T1000 (cell line): ENCODE results near the gene BST2.

ENCODE experiments used
- DNase-seq: peaks from one replicate; lab custom pipeline; 2025; ENCODE audit warnings: mixed read lengths; lab: John Stamatoyannopoulos, UW

Gene BST2

DNA sequence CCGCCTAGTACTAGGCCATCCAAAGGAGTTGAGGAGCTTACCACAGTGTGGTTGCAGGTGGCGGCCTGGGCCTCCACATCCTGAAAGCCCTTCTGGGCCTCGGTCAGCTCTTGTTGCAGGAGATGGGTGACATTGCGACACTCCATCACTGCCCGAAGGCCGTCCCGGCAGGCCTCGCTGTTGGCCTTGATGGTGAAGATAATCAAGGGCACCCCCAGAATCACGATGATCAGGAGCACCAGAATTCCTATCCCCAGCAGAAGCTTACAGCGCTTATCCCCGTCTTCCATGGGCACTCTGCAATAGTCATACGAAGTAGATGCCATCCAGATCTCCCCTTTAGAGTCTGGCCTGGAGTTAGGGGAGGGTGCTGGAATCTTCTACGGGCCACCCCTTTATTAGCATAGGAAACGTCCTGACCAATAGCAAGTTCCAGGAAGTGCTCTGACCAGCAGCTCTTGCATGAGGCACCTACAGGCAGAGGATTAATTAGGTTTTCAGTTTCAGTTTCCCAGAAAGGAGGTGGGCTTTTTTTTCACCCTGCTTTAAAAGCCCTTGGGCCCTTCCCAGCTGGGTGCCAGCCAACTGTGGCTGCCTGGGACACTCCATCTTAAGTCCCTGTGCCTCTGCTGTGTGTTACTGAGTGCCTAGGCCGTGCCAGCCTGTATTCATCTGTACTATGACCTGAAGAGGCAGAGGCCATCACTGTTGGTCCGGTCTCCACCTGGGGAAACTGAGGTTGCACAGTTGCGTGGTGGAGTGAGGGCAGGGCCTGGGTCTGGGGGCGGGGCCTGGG lies at the start of gene BST2:
BST2 (minus strand) TSS at position 381 of the 796 bp plus-strand sequence; CDS start at position 326, 55 bp downstream.
- no peak for DNase-seq

GRCh38 chr19:17454576-17455071 lies 49.2 kb upstream of the BST2 start:
- DNase-seq = no peak

GRCh38 chr19:17451820-17452219 lies 46.4 kb upstream of the BST2 start:
- no peak for DNase-seq

GRCh38 chr19:17450264-17451075 lies 45.0 kb upstream of the BST2 start:
- DNase-seq = no peak

DNA sequence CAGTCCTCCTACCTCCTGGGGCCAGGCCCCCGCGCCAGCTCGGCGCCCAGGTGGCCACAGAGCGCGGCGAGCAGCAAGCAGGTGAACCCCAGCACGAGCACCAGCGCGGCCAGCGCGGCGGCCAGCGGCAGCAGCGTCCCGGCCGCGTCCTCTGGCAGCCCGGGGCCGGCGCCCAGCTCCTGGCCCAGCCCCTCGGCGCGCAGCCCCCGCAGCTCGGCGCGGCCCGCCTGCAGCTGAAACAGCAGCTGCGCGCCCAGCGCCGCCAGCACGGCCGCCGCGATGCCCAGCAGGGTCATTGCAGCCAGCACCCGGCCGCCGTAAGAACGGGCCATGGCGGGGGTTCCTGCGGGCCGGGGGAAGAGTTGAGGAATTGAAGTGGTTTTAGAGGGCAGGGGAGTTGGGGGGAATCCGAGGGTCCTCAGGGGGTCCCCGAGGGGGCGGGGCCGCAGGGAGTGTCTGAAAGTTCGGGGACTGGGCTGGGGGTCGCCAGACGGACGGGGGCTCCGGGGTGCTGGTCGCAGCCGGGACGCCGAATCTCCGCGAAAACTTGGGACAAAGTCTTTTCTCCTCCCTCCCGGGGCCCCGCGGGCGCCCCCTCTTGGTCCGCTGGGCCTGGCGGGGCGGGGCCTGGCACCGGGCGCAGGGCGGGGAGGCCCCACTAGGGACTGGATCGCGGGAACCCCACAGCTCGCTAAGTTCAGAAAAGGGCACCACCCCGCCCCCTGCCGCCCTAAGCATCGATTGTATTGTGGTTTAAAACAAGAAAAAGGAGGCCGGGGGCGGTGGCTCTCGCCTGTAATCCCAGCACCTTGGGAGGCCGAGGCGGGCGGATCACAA lies 42.9 kb upstream of the BST2 start, which contains the start of gene TMEM221:
TMEM221 (minus strand) TSS at position 538 of the 837 bp plus-strand sequence; CDS start at position 332, 206 bp downstream.
- no peak for DNase-seq

DNA sequence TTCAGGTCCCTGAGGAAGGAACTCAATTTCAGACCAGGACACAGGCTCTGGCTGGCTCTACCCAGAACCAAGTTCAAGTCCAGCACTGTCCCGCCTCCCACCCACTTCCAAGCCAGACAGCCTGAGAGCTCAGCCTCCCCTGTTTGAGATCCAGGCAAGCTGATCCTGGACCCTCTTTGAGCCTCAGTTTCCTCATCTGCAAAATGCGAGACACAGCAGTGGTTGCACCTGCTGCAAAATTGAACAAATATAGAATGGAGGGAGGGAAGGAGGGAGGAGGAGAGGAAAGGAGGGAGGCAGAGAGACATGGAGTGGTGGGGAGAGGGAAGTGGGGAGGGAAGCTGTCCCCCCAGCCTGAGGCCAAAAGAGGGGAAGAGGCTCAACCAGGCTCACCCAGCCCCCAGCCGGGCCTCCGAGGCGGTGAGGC lies 42.3 kb upstream of the BST2 start:
- no peak for DNase-seq

GRCh38 chr19:17445526-17446165 lies 40.2 kb upstream of the BST2 start:
- DNase-seq = no peak

DNA sequence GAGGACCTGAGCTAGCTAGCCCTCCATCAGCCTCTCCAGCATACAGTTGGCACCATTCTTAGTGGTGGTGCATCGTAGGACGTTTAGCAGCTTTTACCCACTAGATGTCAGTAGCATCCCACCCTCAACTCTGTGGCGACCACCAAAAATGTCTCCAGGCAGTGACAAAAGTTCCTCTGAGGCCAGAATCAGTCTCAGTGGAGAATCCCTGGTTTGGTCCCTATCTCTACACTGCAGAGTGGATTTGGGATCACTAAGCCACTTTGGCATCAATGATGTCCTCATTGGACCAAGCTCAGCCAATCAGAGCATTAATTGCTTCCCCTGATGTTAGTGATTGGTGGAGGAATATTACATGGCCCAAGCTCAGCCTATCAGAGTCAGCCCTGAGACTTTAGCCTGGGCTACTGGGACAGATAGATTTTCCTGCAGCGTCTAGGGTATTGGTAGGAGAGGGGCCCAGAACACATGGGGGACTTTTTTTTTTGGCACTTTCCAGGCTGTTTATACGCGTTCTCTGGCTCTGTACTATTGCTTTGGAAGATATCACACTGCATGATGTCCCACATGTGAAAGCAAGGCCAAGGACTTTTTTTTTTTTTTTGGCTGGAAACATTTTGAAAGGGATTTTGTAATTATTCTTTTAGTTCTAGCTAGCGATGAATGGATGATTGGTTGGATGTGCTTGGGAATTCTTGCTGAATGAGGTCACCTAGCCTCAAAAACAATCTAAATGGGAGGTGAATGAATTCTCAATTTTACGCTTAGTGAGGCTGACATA lies 36.0 kb upstream of the BST2 start:
- DNase-seq = no peak

DNA sequence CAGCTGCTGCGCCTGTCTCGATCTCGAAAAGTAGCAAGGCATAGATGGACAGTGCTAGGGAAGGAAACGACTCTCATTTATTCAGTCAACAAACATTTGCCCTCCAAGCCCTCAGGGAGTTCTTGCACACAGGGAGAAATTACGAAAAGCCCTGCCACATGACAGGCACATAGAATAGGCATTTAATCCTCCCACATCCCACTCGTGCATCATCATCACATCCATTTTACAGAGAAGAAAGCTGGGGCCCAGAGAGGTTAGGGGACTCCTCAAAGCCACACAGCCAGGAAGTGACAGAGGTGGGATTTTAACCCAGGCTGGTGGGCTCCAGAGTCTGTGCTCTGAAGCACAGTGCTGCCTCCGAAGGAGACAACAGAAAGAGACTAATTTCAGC lies 31.4 kb upstream of the BST2 start:
- no peak for DNase-seq

GRCh38 chr19:17436094-17436873 lies 30.9 kb upstream of the BST2 start:
- no peak for DNase-seq

GRCh38 chr19:17435218-17435617 lies 29.8 kb upstream of the BST2 start:
- no peak for DNase-seq

DNA sequence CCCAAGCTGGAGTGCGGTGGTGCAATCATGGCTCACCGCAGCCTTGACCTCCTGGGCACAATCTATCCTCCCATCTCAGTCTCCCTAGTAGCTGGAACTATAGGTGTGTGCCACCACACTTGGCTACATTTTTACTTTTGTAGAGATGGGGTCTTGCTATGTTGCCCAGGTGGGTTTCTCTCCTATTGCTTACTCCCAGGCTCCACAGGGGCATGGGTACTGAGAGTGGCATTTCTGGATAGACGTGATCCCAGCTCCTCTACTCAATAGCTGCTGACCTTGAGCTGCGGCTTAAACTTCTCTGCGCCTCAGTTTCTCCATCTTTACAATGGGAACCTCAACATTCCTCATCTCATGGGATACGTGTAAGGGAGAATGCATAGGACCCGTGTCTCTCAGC lies 26.0 kb upstream of the BST2 start:
- DNase-seq = no peak

DNA sequence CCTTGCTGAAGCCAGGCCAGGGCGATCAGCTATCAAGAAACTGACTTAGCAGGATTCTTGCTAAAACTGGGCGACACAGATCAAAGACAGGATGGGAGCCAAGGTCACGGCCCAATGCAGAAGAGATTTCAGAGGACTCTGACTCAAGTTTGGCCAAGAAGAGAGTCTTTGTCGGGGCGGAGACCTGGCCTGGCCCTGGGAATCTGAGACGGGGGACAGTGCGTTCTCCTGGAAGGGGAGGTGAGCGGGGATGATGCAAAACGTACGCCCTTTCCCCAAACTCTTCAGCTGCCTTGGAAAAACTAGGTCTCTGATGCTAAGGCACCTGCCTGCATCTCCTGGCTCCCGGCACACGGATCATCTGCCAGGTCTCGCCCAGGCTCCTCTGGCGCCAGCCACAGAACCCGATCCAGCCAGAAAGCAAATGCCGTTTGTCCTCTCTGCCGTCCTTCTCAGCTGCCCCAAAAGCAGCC lies 24.2 kb upstream of the BST2 start:
- DNase-seq = no peak

DNA sequence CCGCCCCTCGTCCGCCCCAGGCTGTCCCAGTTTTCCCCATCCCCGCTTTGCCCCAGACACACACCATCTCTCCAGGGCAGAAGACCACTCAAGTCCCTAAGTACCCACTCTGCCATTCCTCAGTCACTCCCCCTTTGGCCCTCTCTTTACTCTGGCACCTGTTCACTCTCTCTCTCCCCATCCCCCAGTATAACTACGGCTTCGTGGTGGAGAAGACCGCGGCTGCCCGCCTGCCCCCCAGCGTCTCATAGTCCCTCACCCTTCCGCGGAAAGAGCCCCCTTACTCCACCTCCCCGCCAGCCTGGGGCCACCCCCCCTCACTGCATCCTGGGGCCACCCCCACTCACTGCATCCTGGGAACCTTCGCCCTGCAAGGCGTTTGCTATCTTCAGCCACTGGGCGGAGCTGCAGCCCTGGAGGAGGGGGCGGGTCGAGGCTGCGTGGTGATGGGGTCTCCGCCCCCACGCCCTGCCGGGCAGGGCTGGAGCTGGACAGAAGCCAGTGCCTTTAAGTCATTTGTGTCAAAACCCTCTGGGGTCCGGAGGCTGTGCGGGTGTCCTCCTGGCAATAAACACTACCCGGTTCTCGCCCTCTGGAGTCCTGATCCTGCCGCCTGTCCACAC lies 19.4 kb upstream of the BST2 start:
- no peak for DNase-seq

- DNase-seq = no peak
Observed at GRCh38 chr19:17423429-17424208, 18.2 kb upstream of the BST2 start.

DNA sequence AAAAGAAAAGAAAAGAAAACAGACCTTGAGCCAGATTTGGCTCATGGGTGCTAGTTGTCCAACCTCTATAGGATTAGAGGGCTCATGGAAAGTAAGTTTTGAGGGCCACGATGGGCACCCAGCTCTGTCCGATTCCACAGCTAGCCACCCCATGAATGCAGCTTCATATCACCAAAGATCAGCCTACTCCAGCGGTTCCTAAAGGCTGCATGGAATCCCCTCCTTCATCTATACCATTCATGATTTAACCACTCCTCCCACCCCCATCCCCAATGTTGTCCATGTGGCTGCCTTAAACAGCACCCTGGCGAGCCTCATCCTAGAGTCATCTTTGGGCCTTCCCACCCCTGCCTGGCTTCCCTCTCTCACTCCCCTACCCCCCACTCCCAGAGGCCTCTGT lies 16.5 kb upstream of the BST2 start:
- no peak for DNase-seq

DNA sequence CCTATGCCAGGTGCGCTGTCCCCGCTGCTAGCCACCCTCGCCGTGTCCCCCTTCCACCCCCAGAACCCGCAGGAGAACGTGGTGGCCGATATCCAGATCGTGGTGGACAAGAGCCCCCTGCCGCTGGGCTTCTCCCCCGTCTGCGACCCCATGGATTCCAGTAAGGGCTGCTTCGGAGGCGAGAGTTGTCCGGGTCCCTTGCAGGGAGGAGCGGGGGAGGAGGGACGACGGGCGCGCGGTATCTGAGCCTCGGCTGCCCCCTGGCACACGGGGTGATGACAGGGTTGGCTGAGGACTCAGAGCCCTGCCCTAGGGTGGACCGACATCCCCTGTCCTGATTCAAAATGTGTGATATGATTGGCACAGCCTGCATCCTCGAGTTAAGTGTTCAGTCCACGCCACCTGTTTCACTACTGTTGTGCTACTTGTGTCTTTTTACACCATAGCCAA lies 15.1 kb upstream of the BST2 start:
- no peak for DNase-seq
